Choroid plexus epithelial cell (primary cell): ENCODE data around the gene DNAJC16.

Source experiments
- DNase-seq: peaks from one replicate; pipeline ENCODE4 v3.0.0-alpha.2; 2010; ENCODE audit warnings: low read depth
- H3K4me3 ChIP-seq: 2 replicates; pipeline ENCODE4 v1.5.1; 2011; ENCODE audit warnings: low read depth, mild to moderate bottlenecking, control low read depth, low read length, moderate library complexity
- CTCF ChIP-seq: conservative IDR thresholded peaks from 2 replicates; pipeline ENCODE4 v1.5.1; 2011; ENCODE audit warnings: low read depth, mild to moderate bottlenecking, control low read depth, inconsistent platforms, low read length, moderate library complexity

The DNAJC16 gene

GRCh38 chr1:15543589-15544568 is 17.2 kb downstream of the DNAJC16 start:
- DNase-seq: peak; percentile 91
- TF ChIP-seq CTCF: no peak
- H3K4me3 ChIP-seq: no peak overlapping the region

DNA sequence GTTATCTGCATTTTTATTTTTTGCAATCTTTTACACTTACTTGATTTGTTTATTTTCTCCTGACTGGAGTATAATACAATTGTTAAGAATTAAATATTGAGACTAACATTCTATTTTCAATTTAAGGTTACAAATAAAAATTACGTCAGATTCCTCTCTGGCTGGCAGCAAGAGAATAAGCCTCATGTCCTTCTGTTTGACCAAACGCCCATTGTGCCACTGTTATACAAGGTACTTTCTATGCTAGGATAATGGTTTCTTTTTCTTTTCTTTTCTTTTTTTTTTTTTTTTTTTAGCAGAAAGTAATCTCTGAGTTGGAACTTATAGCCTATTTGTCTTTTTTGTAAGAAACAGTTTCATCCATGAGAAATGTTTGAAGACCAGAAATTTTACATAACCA is 20.0 kb downstream of the DNAJC16 start:
- no peak for DNase-seq
- no peak overlapping the region for H3K4me3 ChIP-seq
- no peak for TF ChIP-seq CTCF

GRCh38 chr1:15550573-15550972 is 23.9 kb downstream of the DNAJC16 start:
- no peak overlapping the region for H3K4me3 ChIP-seq
- no peak for TF ChIP-seq CTCF
- no peak for DNase-seq

DNA sequence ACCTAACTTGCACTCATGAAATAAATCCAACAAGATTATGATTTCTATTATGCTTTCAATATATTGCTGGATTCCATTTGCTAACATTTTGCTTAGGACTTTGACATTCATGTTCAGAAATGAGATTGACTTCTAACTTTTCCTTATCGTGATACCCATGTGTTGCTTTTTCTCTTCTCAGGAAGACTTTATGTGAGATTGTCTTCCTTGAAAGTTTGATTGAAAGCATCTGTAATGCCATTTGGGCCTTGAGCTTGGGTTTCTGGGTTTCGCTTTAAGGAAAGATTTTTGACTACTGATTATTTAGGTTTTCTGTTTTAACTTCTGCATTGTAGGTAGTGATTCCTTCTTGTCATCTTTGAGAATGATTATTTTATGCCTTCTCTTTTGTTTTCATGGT is 30.4 kb downstream of the DNAJC16 start:
- no peak for TF ChIP-seq CTCF
- no peak for DNase-seq

GRCh38 chr1:15557594-15557993 is 30.9 kb downstream of the DNAJC16 start:
- DNase-seq: no peak
- no peak overlapping the region for H3K4me3 ChIP-seq
- TF ChIP-seq CTCF: no peak

More for the DNA sequence above, 30.4 kb downstream of the DNAJC16 start:
- no peak overlapping the region for H3K4me3 ChIP-seq

- no peak overlapping the region for H3K4me3 ChIP-seq
- no peak for DNase-seq
- TF ChIP-seq CTCF: no peak
These were observed 31.9 kb downstream of the DNAJC16 start for GRCh38 chr1:15558516-15558915.
